HepG2 (cell line): Measurements from ENCODE around the gene OBP2A. TPM values are rescaled to one million over a fixed set of nuclear protein-coding genes. Genes with fewer than 3 reads are reported as not detected.

Experiments used
- BRD4 ChIP-seq: sonication (generic); formaldehyde crosslinking; IDR thresholded peaks from 2 replicates; pipeline ENCODE4 v1.4.0; 2020; ENCODE audit warnings: missing genetic modification reagents
- BRF2 ChIP-seq: sonication (generic); formaldehyde crosslinking; IDR thresholded peaks from 2 replicates; pipeline ENCODE4 v1.8.1; 2022; ENCODE audit warnings: mild to moderate bottlenecking, missing genetic modification reagents
- HNF4G ChIP-seq, 2 experiments: sonication (generic) in 1 of 2; formaldehyde crosslinking in 1 of 2; IDR thresholded peaks; 2 replicates each; pipeline versions ENCODE4 v1.4.0 to v1.6.1; 2011 to 2020; ENCODE audit warnings: borderline replicate concordance in 2 of 2, low read depth in 2 of 2, mild to moderate bottlenecking in 2 of 2, low read length in 1 of 2, missing genetic modification reagents in 1 of 2, moderate library complexity in 1 of 2
- MZF1 ChIP-seq: sonication (generic); formaldehyde crosslinking; IDR thresholded peaks from 2 replicates; pipeline ENCODE4 v1.8.1; 2023; ENCODE audit warnings: mild to moderate bottlenecking, missing genetic modification reagents, borderline replicate concordance
- SNAPC5 ChIP-seq: sonication (generic); formaldehyde crosslinking; IDR thresholded peaks from 2 replicates; pipeline ENCODE4 v1.8.1; 2023; ENCODE audit warnings: mild to moderate bottlenecking, missing genetic modification reagents, borderline replicate concordance
- STAG1 ChIP-seq: sonication (generic); formaldehyde crosslinking; IDR thresholded peaks from 2 replicates; pipeline ENCODE4 v1.4.0; 2020; ENCODE audit warnings: missing genetic modification reagents
- ZBTB39 ChIP-seq: sonication (generic); formaldehyde crosslinking; IDR thresholded peaks from 2 replicates; pipeline ENCODE4 v1.5.0; 2020; ENCODE audit warnings: missing genetic modification reagents
- ZBTB40 ChIP-seq, 2 experiments: fragments of 450-650 bp in 1 of 2; sonication (generic) in 1 of 2; formaldehyde crosslinking in 1 of 2; IDR thresholded peaks; 2 replicates each; pipeline versions ENCODE4 v1.6.1 to v1.8.0; 2016 to 2022; ENCODE audit warnings: antibody characterized with exemption in 1 of 2, mild to moderate bottlenecking in 1 of 2, missing genetic modification reagents in 1 of 2
- ZNF121 ChIP-seq: sonication (generic); formaldehyde crosslinking; IDR thresholded peaks from 2 replicates; pipeline ENCODE4 v1.5.0; 2020; ENCODE audit warnings: mild to moderate bottlenecking, missing genetic modification reagents
- ZNF138 ChIP-seq: sonication (generic); formaldehyde crosslinking; IDR thresholded peaks from 2 replicates; pipeline ENCODE4 v1.5.0; 2020; ENCODE audit warnings: mild to moderate bottlenecking, low read depth, missing genetic modification reagents
- ZNF383 ChIP-seq: sonication (generic); formaldehyde crosslinking; IDR thresholded peaks from 2 replicates; pipeline ENCODE4 v1.4.0; 2020; ENCODE audit warnings: missing genetic modification reagents, mild to moderate bottlenecking, borderline replicate concordance
- ZNF619 ChIP-seq: sonication (generic); formaldehyde crosslinking; IDR thresholded peaks from 2 replicates; pipeline ENCODE4 v1.4.0; 2020; ENCODE audit warnings: mild to moderate bottlenecking, missing genetic modification reagents
- ZNF75D ChIP-seq: sonication (generic); formaldehyde crosslinking; IDR thresholded peaks from 2 replicates; pipeline ENCODE4 v1.8.1; 2023; ENCODE audit warnings: missing genetic modification reagents, mild to moderate bottlenecking, borderline replicate concordance
- ZNF781 ChIP-seq: sonication (generic); formaldehyde crosslinking; IDR thresholded peaks from 2 replicates; pipeline ENCODE4 v1.5.1; 2020; ENCODE audit warnings: borderline replicate concordance, mild to moderate bottlenecking, missing genetic modification reagents; ENCODE audit errors: not compliant biosample characterization
- ZNF878 ChIP-seq: sonication (generic); formaldehyde crosslinking; IDR thresholded peaks from 2 replicates; pipeline ENCODE4 v1.8.1; 2023; ENCODE audit warnings: mild to moderate bottlenecking, missing genetic modification reagents, moderate library complexity
- polyA plus RNA-seq, 8 experiments: library from polyadenylated mRNA; depleted of rRNA in 3 of 8; stranded (reverse) in 7 of 8; unstranded in 1 of 8; fragments of >200 nt; fragmentation: Illumina TruSeq in 4 of 8; extraction: Trizol in 4 of 8; gene quantifications; 2 replicates each; pipeline versions ENCODE4 v1.2.1 to v1.2.3, GENCODE V29; 2011 to 2016; ENCODE audit warnings: low read depth in 4 of 8, missing spikeins in 1 of 8, mixed read lengths in 1 of 8; ENCODE audit not compliant: insufficient read depth in 1 of 8
- total RNA-seq, 5 experiments: library from RNA; depleted of rRNA; stranded (reverse); fragments of >200 nt; fragmentation: Illumina TruSeq; extraction: Trizol; gene quantifications; 2 replicates each; pipeline ENCODE4 v1.2.3, GENCODE V29; 2016; ENCODE audit warnings: low read depth in 1 of 5

OBP2A gene
- total and polyA plus RNA-seq, 2 of the 13 experiments (the other 11 are each of a cell fraction or from before 2014, with no cell fraction given), result 0.32 TPM; not detected in 1

GRCh38 chr9:135499326-135500070 is 46.4 kb upstream of the OBP2A start (continued):
- TF ChIP-seq ZBTB39 (no peak), HNF4G (IDR thresholded peaks at IDR 0.05; ENCODE audit: borderline replicate concordance, low read depth, low read length) (no peak), HNF4G (CRISPR knock-in tag; IDR thresholded peaks at IDR 0.05; ENCODE audit: borderline replicate concordance, low read depth) (no peak), ZNF75D (CRISPR knock-in tag) (no peak), BRD4 (no peak), ZNF878 (CRISPR knock-in tag) (no peak), ZNF619 (CRISPR knock-in tag) (0 out of 2 replicates have a peak, but pooled peaks have one; percentile 68), ZNF138 (CRISPR knock-in tag) (no peak), ZNF121 (CRISPR knock-in tag) (0 out of 2 replicates have a peak, but pooled peaks have one; percentile 39), ZBTB40 (IDR thresholded peaks at IDR 0.05) (no peak), ZBTB40 (CRISPR knock-in tag; IDR thresholded peaks at IDR 0.05) (no peak), STAG1 (no peak; the same call in 1 of the 2 replicates), BRF2 (CRISPR knock-in tag) (peak; percentile 64; the same call in 1 of the 2 replicates), ZNF781 (peak; percentile 33), ZNF383 (CRISPR knock-in tag) (no peak), MZF1 (CRISPR knock-in tag) (no peak), SNAPC5 (CRISPR knock-in tag) (no peak)
